ENCODE results near the gene SMAD1. TPM values are rescaled to one million over a fixed set of nuclear protein-coding genes. Genes with fewer than 3 reads are reported as not detected.

The SMAD1 gene
- total RNA-seq, 1 donor from 2014 or later = 44.3 TPM

DNA sequence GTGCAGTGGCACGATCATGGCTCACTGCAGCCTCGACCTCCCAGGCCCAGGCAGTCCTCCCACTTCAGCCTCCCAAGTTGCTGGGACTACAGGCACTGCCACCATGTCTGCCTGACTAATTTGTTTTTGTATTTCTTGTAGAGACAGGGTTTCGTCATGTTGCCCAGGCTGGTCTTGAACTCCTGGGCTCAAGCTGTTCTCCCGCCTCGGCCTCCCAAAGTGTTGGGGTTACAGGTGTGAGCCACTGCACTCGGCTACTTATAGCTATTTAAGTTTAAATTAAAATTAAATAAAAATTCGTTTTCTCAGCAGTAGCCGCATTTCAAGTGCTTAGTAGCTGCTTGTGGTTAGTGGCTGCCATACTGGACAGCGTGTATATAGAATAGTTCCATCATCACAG is 3.5 kb downstream of the SMAD1 start:
- Mint-ChIP-seq H3K27ac (no peak overlapping the region), H3K36me3 (peaks cover 3% of the 10 kb centered on the region), H3K27me3 (ENCODE audit: insufficient read depth, low read depth) (no peaks in the 10 kb centered on the region), H3K4me1 (peaks cover 9% of the 10 kb centered on the region), H3K4me3 (no peak overlapping the region), H3K9me3 (no peaks in the 10 kb centered on the region)
- Histone ChIP-seq H3K4me2 (no peak overlapping the region), H3K27me3 (no peaks in the 10 kb centered on the region), H2AFZ (replicated peaks) (no peak overlapping the region), H3K27ac (no peak overlapping the region), H3K9me3 (ENCODE audit: low read depth) (no peaks in the 10 kb centered on the region), H3K36me3 (no peaks in the 10 kb centered on the region), H3K79me2 (ENCODE audit: low read depth) (peaks cover 95% of the 10 kb centered on the region), H3F3A (ENCODE audit: low read depth) (peaks cover 9% of the 10 kb centered on the region), H3K4me1 (peaks cover 32% of the 10 kb centered on the region), H3K9ac (no peak overlapping the region), H4K20me1 (ENCODE audit: low read depth) (peaks cover 37% of the 10 kb centered on the region), H3K4me3 (no peak overlapping the region)
- DNase-seq (ENCODE audit: low spot score) = no peak
- no peak for TF ChIP-seq EZH2phosphoT487 (IDR thresholded peaks at IDR 0.05)
- no peak for TF ChIP-seq CTCF (IDR thresholded peaks at IDR 0.05)
- TF ChIP-seq EZH2 (IDR thresholded peaks at IDR 0.05) = no peak

DNA sequence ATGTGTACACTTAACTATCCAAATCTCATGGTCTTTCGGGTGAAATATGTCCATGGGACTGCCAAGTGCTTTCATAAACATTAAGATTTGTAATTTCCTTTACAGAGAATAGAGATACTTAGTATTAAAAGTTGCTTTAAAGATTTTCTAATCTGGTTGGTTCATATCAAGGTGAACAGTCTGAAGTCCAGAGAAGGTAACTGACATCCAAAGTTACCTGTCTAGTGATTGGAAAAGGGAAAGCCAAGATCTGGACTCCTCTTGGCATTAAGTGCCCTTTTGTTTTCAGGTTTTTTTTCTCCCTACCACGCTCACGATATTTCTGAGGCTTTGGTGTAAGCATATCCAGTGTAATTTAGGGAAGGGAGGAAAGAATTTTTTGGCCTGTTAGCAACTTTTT is 5.0 kb downstream of the SMAD1 start:
- peaks cover 43% of the 10 kb centered on the region for H4K20me1 ChIP-seq (ENCODE audit: low read depth)
- TF ChIP-seq CTCF (IDR thresholded peaks at IDR 0.05) (no peak), EZH2phosphoT487 (IDR thresholded peaks at IDR 0.05) (no peak), EZH2 (IDR thresholded peaks at IDR 0.05) (no peak)
- H3K27me3 ChIP-seq = no peaks in the 10 kb centered on the region
- Mint-ChIP-seq H3K9me3 (no peaks in the 10 kb centered on the region), H3K27ac (no peak overlapping the region), H3K4me1 (no peaks in the 10 kb centered on the region), H3K4me3 (no peak overlapping the region), H3K36me3 (no peaks in the 10 kb centered on the region), H3K27me3 (ENCODE audit: insufficient read depth, low read depth) (no peaks in the 10 kb centered on the region)
- peaks cover 4% of the 10 kb centered on the region for H3F3A ChIP-seq (ENCODE audit: low read depth)
- no peak overlapping the region for H3K9ac ChIP-seq
- no peak overlapping the region for H3K27ac ChIP-seq
- peaks cover 26% of the 10 kb centered on the region for H3K4me1 ChIP-seq
- no peaks in the 10 kb centered on the region for H3K9me3 ChIP-seq (ENCODE audit: low read depth)
- no peak overlapping the region for H3K4me2 ChIP-seq
- H3K36me3 ChIP-seq = no peaks in the 10 kb centered on the region
- no peak overlapping the region for H2AFZ ChIP-seq (replicated peaks)
- H3K79me2 ChIP-seq (ENCODE audit: low read depth) = peaks cover 98% of the 10 kb centered on the region
- H3K4me3 ChIP-seq = no peak overlapping the region
- no peak for DNase-seq (ENCODE audit: low spot score)

DNA sequence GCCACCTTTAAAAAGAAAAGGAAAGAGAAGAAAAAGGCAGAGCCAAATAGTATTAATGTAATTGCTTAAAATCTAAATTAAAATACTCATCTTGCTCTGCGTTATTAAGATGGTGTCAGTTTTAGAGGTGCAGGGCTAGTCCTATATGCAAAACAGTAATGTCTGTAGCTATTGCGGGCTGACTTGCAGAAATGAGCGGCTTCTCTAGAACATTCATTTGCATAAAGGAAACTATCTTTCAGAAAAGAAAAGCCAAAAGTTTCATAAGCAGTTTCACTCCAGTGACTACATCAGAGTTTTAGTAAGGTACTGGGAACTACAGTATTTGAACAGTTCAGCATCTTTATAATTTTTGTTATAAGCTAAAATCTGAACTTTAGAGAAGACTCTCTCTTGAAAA is 6.0 kb downstream of the SMAD1 start:
- no peak overlapping the region for H3K27ac Mint-ChIP-seq
- no peaks in the 10 kb centered on the region for H3K4me1 Mint-ChIP-seq
- H3K79me2 ChIP-seq (ENCODE audit: low read depth) = peaks cover 98% of the 10 kb centered on the region

More for the DNA sequence above, 6.0 kb downstream of the SMAD1 start:
- Mint-ChIP-seq H3K36me3 (no peaks in the 10 kb centered on the region), H3K27me3 (ENCODE audit: insufficient read depth, low read depth) (no peaks in the 10 kb centered on the region), H3K4me3 (no peak overlapping the region), H3K9me3 (no peaks in the 10 kb centered on the region)
- peaks cover 26% of the 10 kb centered on the region for H3K4me1 ChIP-seq
- H3K27ac ChIP-seq = no peak overlapping the region
- no peak overlapping the region for H3K9ac ChIP-seq
- H3K9me3 ChIP-seq (ENCODE audit: low read depth) = no peaks in the 10 kb centered on the region
- peaks cover 3% of the 10 kb centered on the region for H3F3A ChIP-seq (ENCODE audit: low read depth)
- H3K36me3 ChIP-seq = no peaks in the 10 kb centered on the region
- TF ChIP-seq EZH2phosphoT487 (IDR thresholded peaks at IDR 0.05) (no peak), CTCF (IDR thresholded peaks at IDR 0.05) (no peak), EZH2 (IDR thresholded peaks at IDR 0.05) (no peak)
- H3K27me3 ChIP-seq = no peaks in the 10 kb centered on the region
- H3K4me2 ChIP-seq = no peak overlapping the region
- no peak overlapping the region for H2AFZ ChIP-seq (replicated peaks)
- no peak for DNase-seq (ENCODE audit: low spot score)
- H3K4me3 ChIP-seq = no peak overlapping the region
- peaks cover 43% of the 10 kb centered on the region for H4K20me1 ChIP-seq (ENCODE audit: low read depth)
